Embryonic facial prominence (tissue), 1 donor: ENCODE data around the gene DUSP6.

Experiments
- DNase-seq: peaks from one replicate; pipeline ENCODE4 v3.0.0-alpha.2; 2016; ENCODE audit errors: extremely low spot score

Gene DUSP6

GRCh38 chr12:89328151-89329030, 23.9 kb downstream of the DUSP6 start:
- no peak for DNase-seq

GRCh38 chr12:89327486-89328094, 24.7 kb downstream of the DUSP6 start:
- DNase-seq: no peak

GRCh38 chr12:89326239-89327040, 25.9 kb downstream of the DUSP6 start:
- no peak for DNase-seq

GRCh38 chr12:89325495-89325894, 26.8 kb downstream of the DUSP6 start:
- no peak for DNase-seq

GRCh38 chr12:89324437-89324836, 27.9 kb downstream of the DUSP6 start:
- no peak for DNase-seq

- DNase-seq: no peak
These were observed 28.6 kb downstream of the DUSP6 start for GRCh38 chr12:89323568-89324218.

GRCh38 chr12:89320735-89321134, 31.6 kb downstream of the DUSP6 start:
- no peak for DNase-seq

GRCh38 chr12:89319606-89320005, 32.7 kb downstream of the DUSP6 start:
- DNase-seq: no peak

GRCh38 chr12:89319122-89319521, 33.2 kb downstream of the DUSP6 start:
- no peak for DNase-seq

- DNase-seq: no peak
These were observed 35.6 kb downstream of the DUSP6 start for GRCh38 chr12:89316705-89317139.

GRCh38 chr12:89314060-89314761, 38.1 kb downstream of the DUSP6 start:
- no peak for DNase-seq

GRCh38 chr12:89311703-89312293, 40.5 kb downstream of the DUSP6 start:
- no peak for DNase-seq

- DNase-seq: no peak
These were observed 42.5 kb downstream of the DUSP6 start for GRCh38 chr12:89309815-89310214.

GRCh38 chr12:89309440-89309802, 42.9 kb downstream of the DUSP6 start:
- DNase-seq: no peak

- DNase-seq: no peak
These were observed 44.6 kb downstream of the DUSP6 start for GRCh38 chr12:89307474-89308253.

- DNase-seq: no peak
These were observed 45.4 kb downstream of the DUSP6 start for GRCh38 chr12:89306827-89307473.

GRCh38 chr12:89305373-89305772, 46.9 kb downstream of the DUSP6 start:
- DNase-seq: no peak

- DNase-seq: no peak
These were observed 52.4 kb downstream of the DUSP6 start for GRCh38 chr12:89299931-89300330.

GRCh38 chr12:89299417-89299816, 52.9 kb downstream of the DUSP6 start:
- DNase-seq: no peak
